Neuronal stem cell (in vitro differentiated cells): ENCODE data around the gene CCDC86.

Experiments
- DNase-seq: peaks from one replicate; pipeline ENCODE4 v3.0.0-alpha.2; 2013; ENCODE audit warnings: low spot score
- H2AFZ ChIP-seq: one replicate; pipeline ENCODE4 v1.6.1; 2013; ENCODE audit warnings: mild to moderate bottlenecking, low read length, inconsistent platforms
- H2AK5ac ChIP-seq: 2 replicates; pipeline ENCODE4 v1.6.1; 2013; ENCODE audit warnings: low read depth, mild to moderate bottlenecking, inconsistent platforms, low read length, moderate library complexity, mixed read lengths
- H2BK120ac ChIP-seq: 2 replicates; pipeline ENCODE4 v1.6.1; 2013; ENCODE audit warnings: low read depth, mild to moderate bottlenecking, inconsistent platforms, low read length, moderate library complexity, mixed read lengths
- H2BK12ac ChIP-seq: one replicate; pipeline ENCODE4 v1.6.1; 2013; ENCODE audit warnings: low read length, inconsistent platforms
- H2BK15ac ChIP-seq: 2 replicates; pipeline ENCODE4 v1.6.1; 2013; ENCODE audit warnings: mild to moderate bottlenecking, low read length, inconsistent platforms, mixed read lengths
- H2BK5ac ChIP-seq: one replicate; pipeline ENCODE4 v1.6.1; 2013; ENCODE audit warnings: inconsistent platforms, mild to moderate bottlenecking, low read length, moderate library complexity
- H3K14ac ChIP-seq: one replicate; pipeline ENCODE4 v1.6.1; 2013; ENCODE audit warnings: low read length, inconsistent platforms
- H3K18ac ChIP-seq: 2 replicates; pipeline ENCODE4 v1.6.1; 2013; ENCODE audit warnings: low read length, inconsistent platforms
- H3K23ac ChIP-seq: 2 replicates; pipeline ENCODE4 v1.6.1; 2013; ENCODE audit warnings: low read depth, mild to moderate bottlenecking, mixed read lengths, low read length, inconsistent platforms; ENCODE audit not compliant: poor library complexity
- H3K27ac ChIP-seq: replicated peaks from 3 replicates; pipeline ENCODE4 v1.5.1; 2013; ENCODE audit warnings: low read length, inconsistent platforms
- H3K27me3 ChIP-seq, 3 experiments: 2 replicates each; pipeline ENCODE4 v1.6.1; 2013; ENCODE audit warnings: low read length in 3 of 3, mild to moderate bottlenecking in 2 of 3, inconsistent platforms in 1 of 3, low read depth in 1 of 3, mixed read lengths in 1 of 3, moderate library complexity in 1 of 3; ENCODE audit not compliant: control insufficient read depth in 3 of 3, insufficient read depth in 3 of 3
- H3K36me3 ChIP-seq, 2 donors: replicated peaks in 1 of 2; 2 replicates each; pipeline ENCODE4 v1.6.1; 2013; ENCODE audit warnings: low read length in 2 of 2; ENCODE audit not compliant: control insufficient read depth in 2 of 2, insufficient read depth in 2 of 2
- H3K4ac ChIP-seq: 2 replicates; pipeline ENCODE4 v1.6.1; 2013; ENCODE audit warnings: inconsistent platforms, mild to moderate bottlenecking, low read length, moderate library complexity
- H3K4me1 ChIP-seq, 2 donors: 1 replicate in 1 of 2; 2 replicates in 1 of 2; pipeline ENCODE4 v1.6.1; 2013; ENCODE audit warnings: low read length in 2 of 2, low read depth in 1 of 2; ENCODE audit not compliant: control insufficient read depth in 2 of 2, insufficient read depth in 1 of 2
- H3K4me2 ChIP-seq: one replicate; pipeline ENCODE4 v1.6.1; 2013; ENCODE audit warnings: mild to moderate bottlenecking, low read length, inconsistent platforms; ENCODE audit not compliant: insufficient read depth, poor library complexity, severe bottlenecking
- H3K4me3 ChIP-seq, 2 donors: 2 replicates each; pipeline ENCODE4 v1.5.1; 2013; ENCODE audit warnings: low read length in 2 of 2, mild to moderate bottlenecking in 2 of 2, inconsistent platforms in 1 of 2, moderate library complexity in 1 of 2
- H3K79me1 ChIP-seq: one replicate; pipeline ENCODE4 v1.6.1; 2013; ENCODE audit warnings: low read depth, mild to moderate bottlenecking, inconsistent platforms, low read length, moderate library complexity
- H3K9ac ChIP-seq: one replicate; pipeline ENCODE4 v1.6.1; 2013; ENCODE audit warnings: mild to moderate bottlenecking, low read depth, low read length, inconsistent platforms; ENCODE audit not compliant: poor library complexity
- H3K9me3 ChIP-seq, 2 donors: replicated peaks in 1 of 2; 2 replicates each; pipeline versions ENCODE3 to v1.6.1; 2013; ENCODE audit warnings: low read length in 2 of 2, mild to moderate bottlenecking in 2 of 2, inconsistent platforms in 1 of 2, low read depth in 1 of 2, mixed read lengths in 1 of 2, moderate library complexity in 1 of 2; ENCODE audit not compliant: control insufficient read depth in 2 of 2, insufficient read depth in 1 of 2
- H4K8ac ChIP-seq: one replicate; pipeline ENCODE4 v1.6.1; 2013; ENCODE audit warnings: low read depth, mild to moderate bottlenecking, inconsistent platforms, low read length, moderate library complexity
- H4K91ac ChIP-seq: one replicate; pipeline ENCODE4 v1.6.1; 2013; ENCODE audit warnings: low read length, low read depth, mild to moderate bottlenecking, inconsistent platforms; ENCODE audit not compliant: poor library complexity
- WGBS, 2 donors: extraction: QIAGEN DNeasy Blood & Tissue Kit; methylation state at CpG; one replicate each; pipeline ENCODE4 v1.1.7; 2013; ENCODE audit warnings: missing lambda C conversion rate in 2 of 2, mixed read lengths in 1 of 2; ENCODE audit not compliant: insufficient read length in 2 of 2, insufficient replicate concordance in 1 of 2; ENCODE audit errors: extremely low coverage in 2 of 2; 5-methylcytosine and 5-hydroxymethylcytosine counted together

The CCDC86 gene

GRCh38 chr11:60836866-60837515 is 4.9 kb upstream of the CCDC86 start:
- WGBS, 2 donors, result no CpG with 5 or more reads among the region's 9 CpGs

GRCh38 chr11:60838132-60838531 is 3.8 kb upstream of the CCDC86 start:
- Histone ChIP-seq H3K14ac (no peak overlapping the region), H3K4ac (no peak overlapping the region), H3K36me3 (no peaks in the 10 kb centered on the region), H3K27me3 (peaks cover 0 to 38% (median 2%) of the 10 kb centered on the region in 3 experiments), H2BK120ac (no peak overlapping the region), H2BK5ac (no peak overlapping the region), H3K9me3 (no peaks in the 10 kb centered on the region), H2AFZ (no peak overlapping the region), H3K18ac (no peak overlapping the region), H3K79me1 (peaks cover 7% of the 10 kb centered on the region), H2BK15ac (no peak overlapping the region), H2BK12ac (no peak overlapping the region), H3K27ac (no peak overlapping the region), H3K23ac (no peak overlapping the region), H3K4me3 (no peak overlapping the region), H3K4me1 (peaks cover 4 to 5% of the 10 kb centered on the region in 2 donors), H4K8ac (no peak overlapping the region), H3K9ac (no peak overlapping the region), H2AK5ac (no peak overlapping the region), H4K91ac (no peak overlapping the region), H3K4me2 (no peak overlapping the region)
- no CpG with 5 or more reads among the region's 7 CpGs for WGBS, 2 donors
- no peak for DNase-seq

More at GRCh38 chr11:60836866-60837515, 4.9 kb upstream of the CCDC86 start:
- no peak overlapping the region for H2BK12ac ChIP-seq
- no peak overlapping the region for H3K4ac ChIP-seq
- H3K79me1 ChIP-seq, result no peaks in the 10 kb centered on the region
- H3K9ac ChIP-seq, result no peak overlapping the region
- no peak overlapping the region for H3K27ac ChIP-seq
- no peak overlapping the region for H3K18ac ChIP-seq
- H2AFZ ChIP-seq, result no peak overlapping the region
- H2AK5ac ChIP-seq, result no peak overlapping the region
- peaks cover 0 to 39% (median 2%) of the 10 kb centered on the region in 3 experiments for H3K27me3 ChIP-seq
- H3K4me3 ChIP-seq, result no peak overlapping the region
- H2BK5ac ChIP-seq, result no peak overlapping the region
- H3K36me3 ChIP-seq, result no peaks in the 10 kb centered on the region
- no peak for DNase-seq
- H3K4me1 ChIP-seq, result peaks cover 3 to 5% of the 10 kb centered on the region in 2 donors
- no peak overlapping the region for H2BK15ac ChIP-seq
- no peak overlapping the region for H3K4me2 ChIP-seq
- no peak overlapping the region for H4K91ac ChIP-seq
- H3K14ac ChIP-seq, result no peak overlapping the region
- no peaks in the 10 kb centered on the region for H3K9me3 ChIP-seq
- H2BK120ac ChIP-seq, result no peak overlapping the region
- H4K8ac ChIP-seq, result no peak overlapping the region
- H3K23ac ChIP-seq, result no peak overlapping the region

GRCh38 chr11:60840470-60841430 is 1.2 kb upstream of the CCDC86 start:
- DNase-seq, result no peak
- no peaks in the 10 kb centered on the region for H3K9me3 ChIP-seq
- H3K27me3 ChIP-seq, result peaks cover 0 to 15% (median under 1%) of the 10 kb centered on the region in 3 experiments
- H2AFZ ChIP-seq, result peak overlapping the region; percentile 86
- H3K4me2 ChIP-seq, result no peak overlapping the region
- no peak overlapping the region for H3K18ac ChIP-seq
- H3K27ac ChIP-seq, result no peak overlapping the region
- H3K36me3 ChIP-seq, result peaks cover 2 to 4% of the 10 kb centered on the region in 2 donors
- peaks cover 11% of the 10 kb centered on the region for H3K79me1 ChIP-seq
- H3K4me3 ChIP-seq, result no peak overlapping the region
- no peak overlapping the region for H3K14ac ChIP-seq
- H2BK5ac ChIP-seq, result no peak overlapping the region
- no peak overlapping the region for H3K23ac ChIP-seq
- H2BK120ac ChIP-seq, result no peak overlapping the region
- peak overlapping the region; percentile 67 for H4K8ac ChIP-seq
- H2BK15ac ChIP-seq, result peak overlapping the region; percentile 63
- H3K4ac ChIP-seq, result no peak overlapping the region
- WGBS, 2 donors, result no CpG with 5 or more reads among the region's 14 CpGs
- no peak overlapping the region for H4K91ac ChIP-seq
- peaks cover 14 to 21% of the 10 kb centered on the region in 2 donors for H3K4me1 ChIP-seq
- peak overlapping the region; percentile 15 for H2AK5ac ChIP-seq
- H2BK12ac ChIP-seq, result no peak overlapping the region
- no peak overlapping the region for H3K9ac ChIP-seq
